AG04449 (cell line): ENCODE measurements around the gene LDLRAD4.

ENCODE experiments used
- CTCF ChIA-PET: fragments of 350-600 bp; formaldehyde crosslinking; extraction: SDS; loops from one replicate; lab custom pipeline; 2021; ENCODE audit warnings: antibody characterized with exemption; lab: Yijun Ruan, JAX
- POLR2A ChIA-PET: fragments of 400-600, 350-600 bp; formaldehyde crosslinking; extraction: SDS; loops from one replicate; lab custom pipeline; 2020; ENCODE audit warnings: antibody characterized with exemption, inconsistent platforms; lab: Yijun Ruan, JAX
- DNase-seq: peaks from one replicate; pipeline ENCODE4 v3.0.0-alpha.2; 2010; ENCODE audit warnings: low read depth, low spot score
- H3K4me3 ChIP-seq: 2 replicates; pipeline ENCODE4 v1.5.1; 2011; ENCODE audit warnings: low read depth, mild to moderate bottlenecking, control low read depth, low read length
- CTCF ChIP-seq: IDR thresholded peaks from one replicate; pipeline ENCODE4 v1.5.1; 2011; ENCODE audit warnings: mild to moderate bottlenecking, moderate library complexity, low read length, control low read depth, inconsistent platforms; ENCODE audit not compliant: insufficient read depth; ENCODE audit errors: missing control alignments

LDLRAD4 gene

GRCh38 chr18:13423352-13423751, 204.8 kb downstream of the LDLRAD4 start:
- no peak for DNase-seq
- POLR2A ChIA-PET: no interaction called here
- CTCF ChIA-PET: no interaction called here
- no peak for TF ChIP-seq CTCF
- H3K4me3 ChIP-seq: no peak overlapping the region

- ChIA-PET POLR2A (no interaction called here), CTCF (no interaction called here)
- H3K4me3 ChIP-seq: no peak overlapping the region
- no peak for DNase-seq
- TF ChIP-seq CTCF: no peak
Measured at GRCh38 chr18:13424363-13424762, 205.8 kb downstream of the LDLRAD4 start.

- POLR2A ChIA-PET: no interaction called here
- no peak for TF ChIP-seq CTCF
- CTCF ChIA-PET: no interaction called here
- DNase-seq: no peak
- H3K4me3 ChIP-seq: no peak overlapping the region
Measured at GRCh38 chr18:13425357-13426091, 207.0 kb downstream of the LDLRAD4 start.

DNA sequence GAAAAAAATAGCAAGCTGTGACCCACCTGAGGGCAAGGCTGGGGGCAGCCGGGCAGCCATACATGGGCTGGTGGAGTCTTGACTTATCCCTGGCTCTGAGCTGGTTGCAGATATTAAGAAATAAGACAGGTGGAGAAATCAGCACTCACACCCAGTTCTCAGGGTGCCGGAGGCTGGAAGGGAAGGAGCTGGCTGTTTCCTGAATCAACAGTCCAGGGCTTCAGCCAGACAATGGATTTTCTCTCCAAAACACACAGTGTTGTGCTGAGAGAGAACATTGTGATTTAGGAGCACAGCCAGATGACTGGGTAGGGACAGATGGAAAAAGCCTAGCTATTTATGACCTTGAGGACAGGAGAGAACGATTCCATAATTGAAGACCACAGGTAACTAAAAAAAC, 208.8 kb downstream of the LDLRAD4 start:
- ChIA-PET POLR2A (no interaction called here), CTCF (interaction anchor here (0.7 kb wide), 1 partner anchor 211 kb away, joined by 3 read pairs; no protein-coding TSS in a partner anchor)
- no peak for DNase-seq
- no peak for TF ChIP-seq CTCF
- no peak overlapping the region for H3K4me3 ChIP-seq

- POLR2A ChIA-PET: no interaction called here
- H3K4me3 ChIP-seq: no peak overlapping the region
- TF ChIP-seq CTCF: no peak
- DNase-seq: no peak
- CTCF ChIA-PET: no interaction called here
Measured at GRCh38 chr18:13428319-13428718, 209.8 kb downstream of the LDLRAD4 start.

DNA sequence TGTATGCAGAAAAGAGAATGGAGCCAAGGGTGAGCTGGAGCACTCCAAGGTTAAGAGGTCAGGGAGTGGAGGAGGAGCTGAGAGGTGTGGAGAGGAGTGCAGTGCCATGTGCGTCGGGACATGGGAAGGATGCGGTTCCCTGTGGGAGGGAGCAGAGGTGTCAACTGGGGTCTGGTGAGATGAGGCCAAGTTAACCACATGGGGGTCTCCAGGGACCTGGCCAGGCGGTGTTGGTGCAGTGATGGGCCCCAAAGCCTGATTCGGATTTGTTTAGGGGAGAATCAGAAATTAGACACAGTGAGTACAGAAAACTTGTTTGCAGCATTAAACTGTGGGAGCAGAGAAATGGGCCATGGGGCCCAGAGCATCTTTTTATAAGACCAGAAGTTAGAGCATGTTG, 210.5 kb downstream of the LDLRAD4 start:
- ChIA-PET CTCF (no interaction called here), POLR2A (no interaction called here)
- no peak overlapping the region for H3K4me3 ChIP-seq
- DNase-seq: no peak
- no peak for TF ChIP-seq CTCF
